GM18519 (cell line): ENCODE results near the gene CDC42EP3.

Source experiments
- ATAC-seq: cut with Tn5 transposase; IDR thresholded peaks from one replicate; pipeline ENCODE4 v1.9.1; 2021; ENCODE audit warnings: mild to moderate bottlenecking, moderate library complexity; ENCODE audit not compliant: unreplicated experiment, low FRiP score

The CDC42EP3 gene

DNA sequence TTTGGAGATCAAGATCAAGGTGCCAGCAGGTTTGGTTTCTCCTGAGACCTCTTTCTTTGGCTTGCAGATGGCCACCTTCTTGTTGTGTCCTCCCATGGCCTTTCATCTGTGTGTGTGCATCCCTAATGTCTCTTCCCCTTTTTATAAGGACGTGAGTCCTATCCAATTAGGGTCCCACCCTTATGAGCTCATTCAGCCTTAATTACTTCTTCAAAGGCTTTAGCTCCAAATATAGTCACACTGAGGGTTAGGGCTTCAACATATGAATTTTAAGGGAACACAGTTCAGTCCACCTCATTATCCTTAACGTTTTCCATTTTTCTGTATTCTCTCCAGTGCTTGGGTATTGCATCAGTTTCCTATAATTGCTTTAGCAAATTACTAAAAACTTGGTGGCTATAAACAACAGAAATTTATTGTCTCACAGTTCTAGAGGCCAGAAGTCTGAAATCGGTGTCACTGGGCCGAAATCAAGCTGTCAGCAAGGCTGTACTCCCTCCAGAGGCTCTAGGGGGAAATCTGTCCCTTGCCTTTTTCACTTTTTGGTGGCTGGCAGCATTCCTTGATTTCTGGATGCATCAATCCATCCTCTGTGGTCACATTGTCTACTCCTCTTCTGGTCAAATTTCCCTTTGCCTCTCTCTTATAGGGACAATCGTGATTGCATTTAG, 34.1 kb downstream of the CDC42EP3 start:
- no peak for ATAC-seq

DNA sequence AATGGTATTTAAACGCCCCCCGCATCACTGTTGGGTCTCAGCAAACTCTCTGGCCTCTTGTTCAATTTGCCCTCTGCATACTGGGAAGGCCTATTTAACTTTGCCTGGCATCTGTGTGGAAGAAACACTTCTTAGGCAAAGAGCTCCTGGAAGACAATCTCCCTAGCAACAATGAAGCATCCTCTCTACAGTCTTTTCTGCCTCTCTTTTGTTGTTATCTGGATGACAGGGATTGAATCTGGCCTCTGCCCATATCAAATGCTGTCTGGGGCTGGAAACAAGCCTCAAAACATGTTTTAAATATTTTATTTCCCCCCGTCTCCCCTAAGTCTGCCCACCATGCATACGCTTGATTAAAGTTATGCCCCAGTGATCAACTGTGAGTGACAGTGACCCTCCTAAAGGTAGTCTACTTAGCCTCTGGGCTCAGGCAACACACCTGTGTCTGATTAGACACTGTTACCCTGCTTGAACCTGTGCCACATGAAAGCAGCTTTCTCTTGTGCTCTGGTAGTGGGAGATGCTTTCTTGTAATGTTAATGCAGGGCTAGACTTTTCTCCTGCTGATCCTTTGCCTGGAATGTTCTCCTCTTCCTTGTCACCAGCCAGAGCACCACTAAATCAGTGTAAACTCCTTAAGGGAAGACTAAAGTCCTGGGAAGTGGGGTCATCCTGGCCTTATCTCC, 34.9 kb downstream of the CDC42EP3 start:
- no peak for ATAC-seq

DNA sequence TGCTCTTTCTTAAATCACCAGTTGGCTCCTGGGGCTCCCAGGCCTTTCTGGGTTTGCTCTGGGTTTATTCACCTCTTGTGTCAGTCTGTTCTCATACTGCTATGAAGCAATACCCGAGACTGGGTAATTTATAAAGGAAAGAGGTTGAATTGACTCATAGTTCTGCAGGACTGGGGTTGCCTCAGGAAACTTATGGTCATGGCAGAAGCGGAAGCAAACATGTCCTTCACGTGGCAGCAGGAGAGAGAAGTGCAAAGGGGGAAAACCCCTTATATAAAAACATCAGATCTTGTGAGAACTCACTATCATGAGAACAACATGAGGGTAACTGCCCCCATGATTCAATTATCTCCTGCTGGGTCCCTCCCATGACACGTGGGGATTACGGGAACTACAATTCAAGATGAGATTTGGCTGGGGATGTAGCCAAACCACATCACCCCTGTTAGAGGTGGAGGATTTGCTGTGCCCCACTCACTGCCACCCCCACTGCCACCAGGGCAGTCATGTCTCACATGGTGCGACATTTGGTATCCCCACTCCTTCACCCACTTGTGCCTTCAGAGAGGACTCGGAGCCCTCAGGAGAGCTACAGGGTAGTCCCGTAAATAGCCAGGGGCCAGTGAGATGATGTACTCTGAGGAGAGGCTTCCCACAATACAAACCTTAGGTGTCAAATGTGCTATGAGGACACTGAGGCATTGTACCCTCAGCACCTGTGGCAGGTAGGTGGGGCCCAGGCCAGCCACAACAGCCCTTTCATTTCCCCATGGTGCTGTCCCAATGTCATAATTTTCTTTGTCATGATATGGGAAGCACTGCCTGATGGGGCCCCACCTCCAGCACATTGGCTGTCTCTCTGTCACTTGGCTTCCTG, 35.7 kb downstream of the CDC42EP3 start:
- ATAC-seq: peak; percentile 57

DNA sequence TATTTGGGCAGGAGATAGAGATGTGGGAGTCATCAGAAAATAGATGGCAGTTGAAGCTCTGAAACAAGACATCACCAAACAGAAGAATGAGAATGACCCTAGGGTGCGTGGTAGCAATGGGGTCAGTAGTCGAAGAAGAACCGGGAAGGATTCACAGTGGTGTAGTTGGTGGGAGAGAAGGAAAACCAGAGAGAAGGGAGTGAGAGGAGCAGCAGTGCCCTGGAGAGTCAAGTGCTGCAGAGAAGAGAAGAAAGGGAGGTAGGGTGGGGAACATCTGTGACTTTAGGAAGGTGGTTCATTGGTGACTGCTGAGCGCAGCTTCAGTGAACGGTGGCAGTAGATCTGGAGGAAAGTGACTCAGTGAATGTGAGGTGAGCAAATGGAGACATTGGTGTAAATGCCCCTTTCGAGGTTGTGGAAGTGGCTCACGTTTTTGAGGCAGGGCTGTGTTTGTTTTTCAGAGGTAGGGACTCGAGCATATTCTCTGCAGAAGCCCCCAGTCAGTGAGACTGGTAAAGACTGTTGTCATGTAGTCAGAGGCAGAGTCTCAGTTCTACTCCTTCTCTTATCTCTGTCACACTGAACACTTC, 36.4 kb downstream of the CDC42EP3 start:
- no peak for ATAC-seq

DNA sequence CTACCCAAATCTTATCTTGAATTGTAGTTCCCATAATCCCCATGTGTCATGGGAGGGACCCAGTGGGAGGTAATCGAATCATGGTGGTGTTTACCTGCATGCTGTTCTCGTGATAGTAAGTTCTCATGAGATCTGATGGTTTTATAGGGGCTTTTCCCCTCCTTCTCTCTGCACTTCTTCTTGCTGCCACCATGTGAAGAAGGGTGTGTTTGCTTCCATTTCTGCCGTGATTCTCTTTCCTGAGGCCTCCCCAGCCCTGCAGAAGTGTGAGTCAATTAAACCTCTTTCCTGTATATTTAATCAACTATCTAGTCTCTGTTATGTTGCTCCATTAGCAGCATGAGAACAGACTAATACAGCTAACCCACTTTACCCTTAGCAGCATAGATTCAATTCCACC, 37.6 kb downstream of the CDC42EP3 start:
- ATAC-seq: no peak

DNA sequence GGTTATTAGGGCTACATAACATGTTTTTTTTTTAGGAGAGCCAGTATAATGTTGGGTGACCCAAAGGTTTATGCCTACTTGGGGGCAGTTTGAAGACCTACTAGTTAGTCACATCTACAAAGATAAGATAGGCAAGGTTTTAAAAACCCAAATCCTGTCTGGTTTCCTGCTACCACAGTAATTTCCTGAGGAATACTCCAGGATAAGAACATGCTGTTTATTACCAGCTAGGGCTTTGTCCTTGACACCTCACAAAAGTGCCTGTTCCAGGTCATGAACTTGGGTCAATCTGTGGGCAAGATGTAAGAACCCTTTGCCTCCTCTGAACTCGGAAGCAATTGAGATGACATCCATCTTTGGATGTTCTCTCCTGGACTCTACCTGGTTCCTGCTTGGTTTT, 38.2 kb downstream of the CDC42EP3 start:
- ATAC-seq: no peak

DNA sequence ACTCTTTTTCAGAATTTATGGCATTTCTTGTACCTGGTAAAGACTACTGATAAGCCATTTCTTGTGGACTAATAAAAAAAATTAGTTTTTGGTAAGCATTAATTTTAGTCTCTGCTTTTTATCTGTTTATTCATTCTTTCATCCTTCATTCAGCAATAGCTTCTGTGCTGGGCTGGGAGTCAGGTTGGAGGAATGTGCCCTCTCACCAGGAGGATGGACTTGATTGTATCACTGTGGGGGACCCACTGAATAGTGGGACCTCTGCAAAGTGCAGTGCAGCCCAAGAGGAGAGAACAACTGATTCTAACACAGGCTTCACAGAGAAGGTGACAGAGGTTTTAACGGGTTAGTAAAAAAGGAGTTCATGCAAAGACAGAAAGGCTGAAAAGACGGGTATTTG, 39.1 kb downstream of the CDC42EP3 start:
- no peak for ATAC-seq

DNA sequence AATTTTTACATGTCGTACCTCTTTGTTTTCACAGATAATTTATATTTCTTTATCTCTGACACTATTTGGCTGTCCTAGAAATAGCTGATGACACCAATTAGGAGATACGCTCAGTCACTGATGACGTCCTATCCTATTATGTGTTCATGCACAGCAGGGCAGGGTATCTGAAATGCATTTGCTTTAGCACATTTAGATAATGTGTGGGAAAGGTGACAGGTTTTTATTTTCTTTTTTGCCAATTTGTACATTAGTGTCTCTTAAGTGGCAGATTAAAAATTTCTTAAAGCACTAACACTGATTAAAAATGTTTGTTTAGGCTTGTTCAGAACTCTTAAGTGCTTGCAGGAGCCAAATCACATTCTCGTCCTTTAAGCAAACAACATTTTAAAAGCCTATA, 39.7 kb downstream of the CDC42EP3 start:
- ATAC-seq: no peak

DNA sequence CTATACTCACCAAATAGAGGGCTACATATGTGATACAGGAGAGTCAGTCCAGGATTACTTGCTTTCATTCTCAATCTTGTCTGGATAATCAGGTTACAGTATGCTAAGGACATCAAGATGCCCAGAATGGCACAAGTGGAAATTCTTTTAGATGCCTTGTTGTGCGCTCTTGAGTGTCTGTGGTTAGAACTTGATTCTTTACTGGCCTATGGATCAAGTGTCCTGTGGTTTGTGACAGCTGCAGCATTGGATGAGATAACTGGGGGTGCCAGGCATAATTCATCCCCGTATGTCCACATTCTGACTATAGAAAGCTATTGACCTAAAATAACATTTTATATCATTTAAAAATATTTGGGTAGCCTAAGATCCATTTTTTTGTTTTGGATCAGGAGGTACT, 40.1 kb downstream of the CDC42EP3 start:
- ATAC-seq: no peak

DNA sequence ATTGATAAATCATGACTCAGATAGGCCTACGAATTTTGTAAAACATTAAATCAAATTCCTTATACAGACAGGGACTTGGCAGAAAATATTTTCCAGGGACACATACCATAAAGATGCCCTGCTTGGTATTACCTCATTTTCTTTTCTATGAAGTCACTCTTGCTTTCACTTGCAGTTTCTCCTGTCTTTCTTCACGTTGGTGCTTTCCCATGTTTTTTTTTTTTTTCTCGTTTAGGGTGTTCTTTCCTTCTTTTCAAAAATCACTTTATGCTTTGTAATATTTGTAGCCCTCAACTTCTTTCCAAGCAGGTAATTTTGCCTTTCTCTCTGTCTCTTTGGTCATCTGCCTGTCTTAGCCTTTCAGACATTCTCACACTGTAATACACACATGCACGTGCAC, 40.7 kb downstream of the CDC42EP3 start:
- ATAC-seq: no peak

DNA sequence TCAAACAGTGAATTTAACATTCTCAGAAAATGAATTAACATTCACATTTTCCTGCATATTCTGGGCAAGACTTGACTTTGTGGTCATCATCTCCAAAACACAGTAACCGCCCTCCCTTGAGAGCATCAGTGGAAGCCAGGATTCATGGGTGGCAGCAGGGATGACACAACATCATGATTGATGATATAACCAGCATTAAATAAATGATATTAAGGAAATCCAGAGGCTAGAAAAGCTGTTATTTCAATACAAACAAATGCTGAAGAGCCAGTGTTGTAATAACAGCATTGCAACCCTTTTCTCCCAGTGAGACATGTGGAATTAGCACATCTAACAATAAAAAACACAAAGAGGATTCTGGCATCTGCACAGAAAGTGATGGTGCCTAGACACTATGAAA, 41.1 kb downstream of the CDC42EP3 start:
- ATAC-seq: no peak

DNA sequence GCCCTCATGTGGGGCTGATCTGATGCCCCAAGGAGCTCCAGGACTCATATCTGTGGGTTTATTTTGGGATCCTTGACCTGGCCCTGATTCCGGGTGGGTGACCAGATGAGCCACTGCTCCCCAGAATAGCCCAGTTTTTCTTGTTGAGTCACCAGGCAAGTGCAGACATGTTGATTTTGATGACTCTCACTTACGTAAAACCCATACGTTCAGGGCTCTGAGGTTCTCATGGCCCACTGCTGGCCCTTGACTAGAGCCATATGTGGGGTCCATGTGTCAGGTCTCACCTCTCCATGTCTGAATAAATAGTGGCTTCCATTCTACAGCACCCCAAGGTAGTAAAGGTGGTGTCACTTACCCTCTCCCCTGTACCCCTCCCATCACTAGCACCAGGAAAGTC, 41.9 kb downstream of the CDC42EP3 start:
- ATAC-seq: no peak

DNA sequence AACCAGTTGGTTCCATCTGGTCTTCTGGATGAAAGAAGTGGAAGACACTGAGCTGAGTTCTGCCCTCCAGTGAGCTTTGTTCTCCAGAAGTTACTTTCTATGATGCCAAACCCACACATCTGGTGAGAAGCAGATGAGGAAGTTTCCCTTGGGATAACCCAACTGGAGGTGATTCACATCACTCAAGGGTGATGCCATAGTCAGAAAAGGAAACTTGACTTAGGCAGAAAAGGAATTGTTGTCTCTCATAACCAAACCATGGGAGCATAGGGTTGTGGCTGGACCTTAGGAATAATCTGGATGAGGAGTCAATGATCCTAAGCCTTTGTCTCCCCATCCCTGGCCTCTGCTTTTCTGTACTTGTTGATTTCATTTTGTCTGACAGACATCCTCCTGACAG, 43.7 kb downstream of the CDC42EP3 start:
- no peak for ATAC-seq

DNA sequence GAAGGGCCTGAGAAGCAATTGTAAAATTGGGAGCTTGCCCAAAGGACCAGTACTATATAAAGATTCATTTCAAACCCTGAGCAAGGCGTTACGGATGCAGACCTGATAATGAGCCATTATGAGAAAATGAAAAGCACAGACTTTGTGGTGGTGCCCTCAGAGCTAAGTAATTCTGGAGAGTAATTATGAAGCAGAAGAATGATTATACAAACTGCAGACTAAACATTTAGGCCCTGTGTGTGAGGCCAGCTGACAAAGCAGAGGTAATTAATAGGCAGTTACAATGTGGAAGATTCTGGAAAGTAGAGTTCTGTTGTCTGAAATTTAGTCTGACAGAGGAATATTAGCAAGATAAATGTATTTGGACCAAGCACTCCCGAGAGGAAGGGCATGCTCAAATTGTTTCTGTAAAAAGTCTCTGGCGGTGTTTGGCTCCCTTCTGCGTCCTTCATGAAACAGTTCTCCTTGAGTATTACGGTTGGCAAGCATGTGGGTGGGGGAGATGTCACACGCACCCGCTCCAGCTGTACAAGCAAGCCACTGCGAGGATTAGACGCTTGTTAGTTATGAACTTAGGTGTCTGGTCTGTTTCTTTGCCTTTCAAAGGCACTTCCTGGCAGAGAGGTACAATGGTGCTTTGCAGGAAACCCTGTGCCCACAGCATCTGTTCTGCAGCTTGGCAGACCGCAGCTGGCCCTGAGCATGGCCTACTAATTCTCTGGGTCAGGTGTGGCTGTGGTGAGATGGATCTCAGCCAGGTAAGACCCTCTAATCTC, 45.5 kb downstream of the CDC42EP3 start:
- no peak for ATAC-seq

DNA sequence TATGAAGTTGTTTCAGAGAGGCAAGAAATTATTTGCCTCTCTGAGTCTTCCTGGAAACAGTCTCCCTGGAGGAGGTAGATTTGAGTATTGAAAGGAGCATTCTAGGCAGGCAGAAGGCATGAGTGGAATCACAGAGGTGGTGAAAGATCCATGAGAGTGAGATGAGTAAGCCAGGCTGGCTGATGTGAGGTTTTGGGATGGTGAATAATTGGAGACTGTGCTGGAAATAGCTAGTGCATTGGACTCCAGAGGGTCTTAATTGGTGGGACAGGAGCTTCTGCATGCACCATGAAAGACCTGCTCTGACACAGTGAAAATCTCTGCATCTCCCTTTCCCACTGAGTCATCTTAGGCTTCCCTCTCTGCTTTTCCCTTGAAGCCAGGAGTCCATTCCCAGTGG, 46.3 kb downstream of the CDC42EP3 start:
- no peak for ATAC-seq

DNA sequence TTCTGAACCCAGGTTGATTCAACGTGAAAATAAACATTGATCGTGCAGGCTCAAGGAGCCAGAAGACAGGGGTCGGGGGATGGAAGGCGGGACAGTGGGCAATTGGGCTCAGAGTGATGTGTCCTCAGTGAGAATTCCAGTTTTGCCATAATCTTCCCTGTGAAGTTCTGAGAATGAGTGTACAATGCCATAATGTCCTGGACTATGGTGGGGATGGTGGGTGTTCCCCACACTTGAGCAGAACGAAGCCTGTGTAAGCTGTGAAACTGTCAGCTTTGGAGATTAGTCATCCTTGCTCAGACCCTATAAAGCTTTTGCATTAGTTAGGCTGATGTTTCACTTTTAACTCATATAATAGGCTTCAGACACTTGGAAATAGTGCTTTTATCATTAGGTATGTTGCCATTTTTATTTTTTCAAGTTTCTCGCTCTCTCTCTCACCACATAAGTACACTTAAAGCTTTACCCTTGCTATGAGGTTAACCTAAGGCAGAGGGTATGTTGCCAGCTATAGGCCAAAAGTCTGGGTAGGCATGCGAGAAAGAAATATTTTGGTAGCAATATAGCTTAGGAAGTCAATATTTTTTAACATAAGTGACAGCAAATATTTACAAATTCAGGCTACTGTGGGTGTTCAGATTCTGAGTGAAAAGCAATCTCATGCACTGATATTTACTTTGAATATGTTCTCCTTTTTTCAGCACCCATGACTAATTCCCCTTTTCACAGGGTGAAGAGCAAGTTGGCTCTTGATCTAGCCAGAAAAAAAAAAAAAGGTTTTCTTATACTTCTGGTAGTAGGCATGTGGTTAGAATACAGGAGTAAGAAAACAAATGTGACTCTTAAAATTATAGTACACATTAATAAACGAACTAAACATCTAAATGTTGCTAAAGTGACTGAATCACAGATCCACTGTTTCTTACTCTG, 47.2 kb downstream of the CDC42EP3 start:
- ATAC-seq: peak; percentile 85

DNA sequence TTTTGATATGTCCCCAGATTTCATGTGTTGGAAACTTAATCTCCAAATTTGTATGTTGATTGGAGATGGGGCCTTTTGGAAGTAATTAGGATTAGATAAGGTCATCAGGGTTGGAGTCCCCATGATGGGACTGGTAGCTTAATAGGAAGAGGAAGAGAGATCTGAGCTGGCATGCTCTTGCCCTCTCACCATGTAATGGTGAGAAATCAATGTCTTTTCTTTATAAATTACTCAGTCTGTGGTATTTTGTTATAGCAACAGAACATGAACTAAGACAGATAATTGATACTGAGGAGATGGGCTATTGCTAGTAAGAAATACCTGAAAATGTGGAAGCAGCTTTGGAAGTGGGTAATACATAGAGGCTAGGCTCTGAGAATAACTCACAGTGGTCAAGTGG, 48.0 kb downstream of the CDC42EP3 start:
- ATAC-seq: no peak

DNA sequence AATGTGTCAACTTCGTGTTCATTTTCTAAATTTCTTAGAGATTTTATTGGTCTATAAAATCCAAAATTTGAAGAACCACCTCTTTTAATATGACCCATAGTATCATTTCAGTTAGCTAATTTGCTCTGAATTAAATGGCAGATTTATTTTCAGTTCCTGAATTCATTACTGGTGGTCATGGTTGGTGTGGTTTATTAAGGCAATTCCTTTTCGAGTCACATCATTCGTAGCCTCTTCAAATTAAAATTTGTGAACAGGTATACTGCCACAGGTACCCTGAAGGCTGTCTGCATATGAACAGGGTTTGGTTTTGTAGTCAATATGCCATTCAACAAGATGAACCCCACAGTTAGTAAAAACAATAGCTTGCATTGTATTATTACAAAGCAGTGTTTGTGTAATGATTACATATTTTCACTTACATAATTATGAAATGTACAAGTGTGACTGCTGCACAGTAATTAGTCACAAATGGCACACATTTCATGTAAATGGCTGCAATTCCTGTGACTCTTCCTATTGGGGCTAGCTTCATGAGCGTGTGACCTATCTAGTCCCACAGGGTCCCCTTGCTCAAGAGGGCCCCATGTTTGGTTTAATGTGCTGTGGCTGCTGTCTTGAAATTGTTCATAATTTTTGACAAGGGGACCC, 48.9 kb downstream of the CDC42EP3 start:
- no peak for ATAC-seq

DNA sequence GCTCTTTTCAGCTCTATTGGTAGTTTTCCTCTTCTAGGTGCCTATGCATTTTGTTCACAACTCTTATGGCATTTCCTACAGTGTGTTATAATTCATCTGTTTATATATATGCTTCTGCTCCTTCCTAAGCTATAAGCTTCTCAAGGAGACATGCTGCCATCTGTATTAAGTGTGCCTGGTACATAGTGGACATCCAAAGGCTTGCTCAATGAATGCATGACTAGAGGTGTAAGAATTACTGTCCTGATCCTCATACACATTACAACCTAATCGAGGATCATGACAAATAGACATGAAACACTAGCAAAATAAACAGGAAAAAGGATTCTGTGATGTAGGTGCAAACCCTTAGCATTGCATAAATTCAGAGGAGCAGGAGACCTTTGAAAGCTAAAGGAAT, 50.2 kb downstream of the CDC42EP3 start:
- ATAC-seq: no peak
